Hair follicular keratinocyte (primary cell): ENCODE data around the gene SLC44A4. TPM values are rescaled to one million over a fixed set of nuclear protein-coding genes. Genes with fewer than 3 reads are reported as not detected.

Source experiments
- total RNA-seq: library from RNA; depleted of rRNA; stranded (reverse); fragments of >200 nt; gene quantifications from 2 replicates; pipeline ENCODE4 v1.2.3, GENCODE V29; 2015

SLC44A4 gene
- total RNA-seq, result 0.04 TPM in 1 of 2 replicates, not detected in the other

GRCh38 chr6:31878726-31879125 lies at the start of gene SLC44A4:
Gene SLC44A4 (minus strand): TSS chr6:31878997. CDS start chr6:31878980, 17 bp downstream.

GRCh38 chr6:31927242-31927862 lies 48.6 kb upstream of the SLC44A4 start, which contains the start of gene C2:
Gene C2 (plus strand): TSS chr6:31927717. CDS start chr6:31927753, 36 bp downstream.

GRCh38 chr6:31901953-31902643 lies 23.3 kb upstream of the SLC44A4 start, which contains the start of gene ZBTB12:
Gene ZBTB12 (minus strand): TSS chr6:31902086. CDS start chr6:31901305, 781 bp downstream.

GRCh38 chr6:31897612-31898382 lies 19.0 kb upstream of the SLC44A4 start, which contains the start of gene EHMT2:
Gene EHMT2 (minus strand): TSS chr6:31897698. CDS start chr6:31897677, 21 bp downstream.

GRCh38 chr6:31862344-31863235 lies 16.2 kb downstream of the SLC44A4 start, which contains the start of gene NEU1:
Gene NEU1 (minus strand): TSS chr6:31862821. CDS start chr6:31862776, 45 bp downstream.

GRCh38 chr6:31827286-31828079 lies 51.3 kb downstream of the SLC44A4 start, which contains the start of gene HSPA1B:
Gene HSPA1B (plus strand): TSS chr6:31827738. CDS start chr6:31827951, 213 bp downstream.

GRCh38 chr6:31815025-31815838 lies 63.6 kb downstream of the SLC44A4 start, which contains the start of the genes HSPA1A and HSPA1L:
Gene HSPA1A (plus strand): TSS chr6:31815543. CDS start chr6:31815757, 214 bp downstream.
Gene HSPA1L (minus strand): TSS chr6:31815283. CDS start chr6:31811972, 3,311 bp downstream.

Other genes starting within 250 kb of the SLC44A4 start
- gene BAG6, start 226.3 kb downstream of the SLC44A4 start, total RNA-seq, result 195 and 196 TPM in 2 replicates
- 1.2 and 2.3 TPM in 2 replicates for gene APOM, start 223.1 kb downstream of the SLC44A4 start, total RNA-seq
- 16.0 and 20.2 TPM in 2 replicates for gene C6orf47, start 218.2 kb downstream of the SLC44A4 start, total RNA-seq
- 13.1 and 16.0 TPM in 2 replicates for gene GPANK1, start 214.0 kb downstream of the SLC44A4 start, total RNA-seq
- gene CSNK2B, start 212.9 kb downstream of the SLC44A4 start, total RNA-seq, result 251 and 316 TPM in 2 replicates
- gene LY6G5B, start 209.0 kb downstream of the SLC44A4 start, total RNA-seq, result 1.9 and 2.3 TPM in 2 replicates
- 0.70 and 0.76 TPM in 2 replicates for gene LY6G5C, start 197.9 kb downstream of the SLC44A4 start, total RNA-seq
- 24.0 and 27.8 TPM in 2 replicates for gene ABHD16A, start 175.7 kb downstream of the SLC44A4 start, total RNA-seq
- gene LY6G6F, start 172.1 kb downstream of the SLC44A4 start, total RNA-seq, result not detected in 2 replicates
- gene LY6G6D, start 163.6 kb downstream of the SLC44A4 start, total RNA-seq, result not detected in 2 replicates
- gene LY6G6C, start 157.3 kb downstream of the SLC44A4 start, total RNA-seq, result 0.15 TPM in 1 of 2 replicates, not detected in the other
- not detected in 2 replicates for gene MPIG6B, start 155.6 kb downstream of the SLC44A4 start, total RNA-seq
- 9.5 and 16.1 TPM in 2 replicates for gene DDAH2, start 149.7 kb downstream of the SLC44A4 start, total RNA-seq
- gene CLIC1, start 142.5 kb downstream of the SLC44A4 start, total RNA-seq, result 805 and 887 TPM in 2 replicates
- gene MSH5, start 139.0 kb downstream of the SLC44A4 start, total RNA-seq, result 6.2 and 7.4 TPM in 2 replicates
- 0.70 and 1.5 TPM in 2 replicates for gene SAPCD1, start 116.3 kb downstream of the SLC44A4 start, total RNA-seq
- gene VWA7, start 101.7 kb downstream of the SLC44A4 start, total RNA-seq, result 0.19 and 0.86 TPM in 2 replicates
- 84.7 and 118 TPM in 2 replicates for gene VARS1, start 83.2 kb downstream of the SLC44A4 start, total RNA-seq
- 95.7 and 134 TPM in 2 replicates for gene LSM2, start 72.0 kb downstream of the SLC44A4 start, total RNA-seq
- gene HSPA1L, start 63.7 kb downstream of the SLC44A4 start, total RNA-seq, result 0.53 and 0.62 TPM in 2 replicates
- gene HSPA1A, start 63.5 kb downstream of the SLC44A4 start, total RNA-seq, result 37.6 and 59.1 TPM in 2 replicates
- gene HSPA1B, start 51.3 kb downstream of the SLC44A4 start, total RNA-seq, result 76.1 and 133 TPM in 2 replicates
- gene NEU1, start 16.2 kb downstream of the SLC44A4 start, total RNA-seq, result 33.3 and 33.7 TPM in 2 replicates
- gene EHMT2, start 18.7 kb upstream of the SLC44A4 start, total RNA-seq, result 22.2 and 24.5 TPM in 2 replicates
- gene ZBTB12, start 23.1 kb upstream of the SLC44A4 start, total RNA-seq, result 0.30 and 0.39 TPM in 2 replicates
- not detected in 2 replicates for gene C2, start 48.7 kb upstream of the SLC44A4 start, total RNA-seq
- gene CFB, start 67.1 kb upstream of the SLC44A4 start, total RNA-seq, result 1.2 and 3.4 TPM in 2 replicates
- gene NELFE, start 80.0 kb upstream of the SLC44A4 start, total RNA-seq, result 129 and 171 TPM in 2 replicates
- gene SKIC2, start 80.2 kb upstream of the SLC44A4 start, total RNA-seq, result 34.5 and 47.2 TPM in 2 replicates
- gene DXO, start 93.1 kb upstream of the SLC44A4 start, total RNA-seq, result 17.2 and 20.9 TPM in 2 replicates
- 1.7 and 3.4 TPM in 2 replicates for gene C4A, start 103.1 kb upstream of the SLC44A4 start, total RNA-seq
- gene C4B, start 135.8 kb upstream of the SLC44A4 start, total RNA-seq, result 1.2 and 2.4 TPM in 2 replicates
- not detected in 2 replicates for gene CYP21A2, start 159.4 kb upstream of the SLC44A4 start, total RNA-seq
- 0.23 and 0.30 TPM in 2 replicates for gene TNXB, start 230.3 kb upstream of the SLC44A4 start, total RNA-seq
- 16.0 and 22.0 TPM in 2 replicates for gene ATF6B, start 249.2 kb upstream of the SLC44A4 start, total RNA-seq